Bronchial epithelial cell (primary cell): Measurements from ENCODE around the gene TBX4. TPM values are rescaled to one million over a fixed set of nuclear protein-coding genes. Genes with fewer than 3 reads are reported as not detected.

Source experiments
- DNase-seq: peaks from one replicate; pipeline ENCODE4 v3.0.0-alpha.2; 2010; ENCODE audit warnings: low read depth
- FAIRE-seq: peaks from 2 replicates; lab custom pipeline; 2011; peaks lifted over from hg19 to GRCh38; lab: Jason Lieb, UNC
- H3K27me3 ChIP-seq: 2 replicates; pipeline ENCODE4 v1.5.1; 2011; ENCODE audit warnings: low read length; ENCODE audit not compliant: control insufficient read depth, insufficient read depth
- H3K36me3 ChIP-seq: 2 replicates; pipeline ENCODE4 v1.5.1; 2011; ENCODE audit warnings: low read length; ENCODE audit not compliant: control insufficient read depth, insufficient read depth
- H3K4me3 ChIP-seq: 2 replicates; pipeline ENCODE4 v1.5.1; 2011; ENCODE audit warnings: mild to moderate bottlenecking, low read depth, low read length, control low read depth
- total RNA-seq: library from RNA; depleted of rRNA; stranded (reverse); fragments of >200 nt; gene quantifications from 2 replicates; pipeline ENCODE4 v1.2.1, GENCODE V29; 2014
- TF ChIP-seq, protein P1 (sequence below): IDR thresholded peaks from 2 replicates; pipeline ENCODE4 v1.5.1; 2011; ENCODE audit warnings: mild to moderate bottlenecking, moderate library complexity, low read length, control low read depth, inconsistent platforms; ENCODE audit not compliant: insufficient read depth, severe bottlenecking

Gene TBX4
- total RNA-seq, 1 donor from 2014 or later = not detected

DNA sequence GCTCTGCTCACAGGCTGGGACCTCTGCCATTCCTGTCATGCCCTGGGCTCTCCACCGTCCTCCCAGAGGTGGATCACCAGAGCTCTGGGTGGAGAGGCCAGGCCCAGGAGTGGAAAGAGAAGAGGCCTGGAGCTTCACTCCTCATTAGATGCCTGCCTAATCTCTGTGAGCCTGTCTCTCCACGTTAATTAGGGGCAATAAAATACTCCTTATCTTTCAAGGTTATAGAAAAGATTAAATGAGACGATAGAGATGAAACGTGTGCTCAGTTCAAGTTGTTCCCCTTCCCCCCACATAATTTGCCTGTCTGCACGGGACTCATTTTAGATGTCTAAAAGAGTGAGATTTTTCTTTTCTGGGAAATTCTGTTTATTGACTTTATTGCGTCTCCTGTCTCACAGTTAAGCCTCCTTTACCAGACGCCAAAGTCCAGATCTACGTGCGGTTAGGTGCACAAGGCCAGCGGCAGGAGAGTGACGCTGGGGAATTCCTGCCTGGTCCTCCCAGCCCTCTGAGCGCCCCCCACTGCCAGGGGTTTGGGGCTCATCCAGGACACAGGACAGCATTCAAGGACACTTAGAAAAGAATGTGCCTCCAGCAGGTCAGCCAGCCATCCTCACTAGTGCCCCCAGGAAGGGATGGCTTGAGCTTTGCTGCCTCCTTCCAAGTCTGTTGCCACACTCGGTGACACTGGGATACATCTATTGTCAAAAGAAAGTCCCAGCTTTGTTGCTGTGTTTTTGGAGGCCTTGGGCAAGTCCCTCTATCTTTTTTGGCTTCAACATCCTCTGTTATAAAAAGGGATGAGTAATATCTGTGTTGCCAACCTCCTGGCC lies 42.3 kb downstream of the TBX4 start:
- no peak for DNase-seq
- H3K4me3 ChIP-seq = no peak overlapping the region
- H3K27me3 ChIP-seq = no peaks in the 10 kb centered on the region
- no peak for FAIRE-seq
- TF ChIP-seq, protein P1, sequence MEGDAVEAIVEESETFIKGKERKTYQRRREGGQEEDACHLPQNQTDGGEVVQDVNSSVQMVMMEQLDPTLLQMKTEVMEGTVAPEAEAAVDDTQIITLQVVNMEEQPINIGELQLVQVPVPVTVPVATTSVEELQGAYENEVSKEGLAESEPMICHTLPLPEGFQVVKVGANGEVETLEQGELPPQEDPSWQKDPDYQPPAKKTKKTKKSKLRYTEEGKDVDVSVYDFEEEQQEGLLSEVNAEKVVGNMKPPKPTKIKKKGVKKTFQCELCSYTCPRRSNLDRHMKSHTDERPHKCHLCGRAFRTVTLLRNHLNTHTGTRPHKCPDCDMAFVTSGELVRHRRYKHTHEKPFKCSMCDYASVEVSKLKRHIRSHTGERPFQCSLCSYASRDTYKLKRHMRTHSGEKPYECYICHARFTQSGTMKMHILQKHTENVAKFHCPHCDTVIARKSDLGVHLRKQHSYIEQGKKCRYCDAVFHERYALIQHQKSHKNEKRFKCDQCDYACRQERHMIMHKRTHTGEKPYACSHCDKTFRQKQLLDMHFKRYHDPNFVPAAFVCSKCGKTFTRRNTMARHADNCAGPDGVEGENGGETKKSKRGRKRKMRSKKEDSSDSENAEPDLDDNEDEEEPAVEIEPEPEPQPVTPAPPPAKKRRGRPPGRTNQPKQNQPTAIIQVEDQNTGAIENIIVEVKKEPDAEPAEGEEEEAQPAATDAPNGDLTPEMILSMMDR = no peak
- H3K36me3 ChIP-seq = no peaks in the 10 kb centered on the region

DNA sequence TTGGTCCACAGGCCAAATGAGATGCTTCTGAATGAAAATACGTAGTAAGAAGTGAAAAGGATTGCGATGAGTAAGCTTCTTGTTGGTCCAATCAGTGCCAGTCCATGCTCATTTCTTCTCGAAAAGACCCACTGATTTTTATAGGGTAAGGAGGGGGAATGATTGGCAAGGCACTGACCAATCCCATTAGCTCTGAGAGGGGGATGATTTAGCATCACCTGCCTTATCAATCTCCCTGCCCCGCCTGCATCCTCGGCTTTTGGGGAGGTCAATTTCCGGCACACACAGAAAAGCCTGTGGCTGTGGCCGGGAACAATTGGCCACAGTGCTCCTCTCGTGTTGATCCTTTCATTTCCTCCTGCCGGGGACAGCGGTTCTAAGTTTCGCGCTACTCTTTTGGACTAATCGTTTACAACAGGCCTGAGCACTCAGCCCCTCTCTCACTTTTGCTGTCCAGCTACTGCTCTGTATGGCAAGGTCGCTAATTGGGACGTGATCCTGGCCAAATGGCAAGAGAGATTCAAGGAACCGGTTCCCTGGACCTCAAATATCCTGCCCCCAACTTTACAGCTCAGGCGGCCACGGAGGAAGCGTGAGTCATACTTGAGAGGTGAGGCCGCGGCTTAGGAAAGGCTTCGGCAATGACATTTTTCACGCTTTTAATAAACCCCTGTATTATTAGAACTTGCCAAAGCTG lies 43.1 kb downstream of the TBX4 start:
- Histone ChIP-seq H3K27me3 (no peaks in the 10 kb centered on the region), H3K4me3 (no peak overlapping the region), H3K36me3 (no peaks in the 10 kb centered on the region)
- DNase-seq (no peak), FAIRE-seq (no peak)
- TF ChIP-seq, protein P1 = no peak

DNA sequence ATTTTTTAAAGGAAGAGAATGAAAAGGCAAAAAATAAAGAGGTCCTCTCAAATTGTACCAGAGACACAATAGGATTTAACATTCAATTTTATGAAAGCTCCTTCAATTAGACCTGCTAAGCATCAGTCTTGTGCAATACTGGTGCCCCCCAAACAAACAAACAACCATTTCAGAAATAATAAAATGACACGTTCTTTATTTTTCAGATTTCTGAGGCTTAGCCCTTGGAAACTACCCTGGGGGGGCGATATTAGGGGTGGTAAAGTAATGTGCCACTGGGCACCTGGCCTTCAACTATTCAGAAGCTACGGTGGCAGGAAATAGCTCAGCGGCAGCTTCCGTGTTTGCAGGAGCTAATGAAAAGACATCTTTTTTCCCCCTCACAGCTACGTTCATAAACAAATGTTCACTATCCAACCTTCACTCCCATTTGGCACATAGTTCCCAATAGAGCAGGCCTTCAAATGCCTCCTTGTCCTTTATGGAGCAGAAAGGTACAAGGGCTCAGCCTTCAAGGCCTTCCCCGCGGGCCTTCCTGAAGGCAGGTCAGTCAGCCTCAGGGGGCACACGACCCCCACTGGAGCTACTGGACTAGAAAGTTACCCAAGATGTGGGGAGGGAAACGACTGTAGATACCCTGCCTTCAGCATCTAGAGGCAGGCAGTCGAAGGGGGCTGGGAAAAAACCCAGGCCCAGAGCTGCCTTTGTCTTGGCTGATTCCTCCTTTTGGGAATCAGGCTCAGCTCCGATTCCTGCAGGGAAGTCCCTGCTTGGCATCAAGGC lies 44.1 kb downstream of the TBX4 start:
- H3K4me3 ChIP-seq = no peak overlapping the region
- DNase-seq = no peak
- FAIRE-seq = no peak

DNA sequence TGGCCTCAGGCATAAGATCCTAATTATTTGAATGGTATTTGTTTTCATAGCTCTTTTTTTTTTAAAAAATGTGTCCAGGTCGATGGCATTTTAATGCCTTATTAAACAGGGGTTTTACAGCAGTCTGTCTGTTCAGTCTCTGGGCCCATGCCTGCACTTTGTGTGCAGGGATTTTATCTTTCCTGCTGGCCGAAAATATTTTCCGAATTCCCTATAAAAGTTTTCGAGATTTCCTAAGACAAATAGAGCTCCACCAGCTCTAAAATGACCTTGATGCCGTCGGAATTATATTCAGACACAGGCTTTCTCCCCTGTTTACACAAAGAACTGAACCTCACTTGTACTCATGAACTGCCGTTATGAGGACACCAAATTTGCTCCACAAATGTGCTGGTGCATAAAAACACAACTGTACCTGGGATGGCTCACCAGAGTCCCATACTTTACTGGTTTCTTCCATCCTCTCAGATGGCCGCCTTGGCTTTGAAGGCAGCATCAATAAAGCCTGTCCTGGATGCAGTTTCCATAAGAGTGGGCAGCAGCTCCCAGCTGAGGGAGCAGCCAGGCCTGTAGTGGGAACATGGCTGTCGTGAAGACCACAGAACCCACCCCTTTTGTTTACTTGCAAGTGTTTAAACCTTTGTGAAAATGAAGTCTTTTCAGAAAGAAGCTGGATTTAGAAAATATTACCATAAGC lies 44.9 kb downstream of the TBX4 start:
- Histone ChIP-seq H3K4me3 (no peak overlapping the region), H3K27me3 (no peaks in the 10 kb centered on the region), H3K36me3 (no peaks in the 10 kb centered on the region)
- DNase-seq (no peak), FAIRE-seq (no peak)
- TF ChIP-seq, protein P1 = no peak

More for the DNA sequence above, 44.1 kb downstream of the TBX4 start:
- Histone ChIP-seq H3K36me3 (no peaks in the 10 kb centered on the region), H3K27me3 (no peaks in the 10 kb centered on the region)
- TF ChIP-seq, protein P1 = no peak

DNA sequence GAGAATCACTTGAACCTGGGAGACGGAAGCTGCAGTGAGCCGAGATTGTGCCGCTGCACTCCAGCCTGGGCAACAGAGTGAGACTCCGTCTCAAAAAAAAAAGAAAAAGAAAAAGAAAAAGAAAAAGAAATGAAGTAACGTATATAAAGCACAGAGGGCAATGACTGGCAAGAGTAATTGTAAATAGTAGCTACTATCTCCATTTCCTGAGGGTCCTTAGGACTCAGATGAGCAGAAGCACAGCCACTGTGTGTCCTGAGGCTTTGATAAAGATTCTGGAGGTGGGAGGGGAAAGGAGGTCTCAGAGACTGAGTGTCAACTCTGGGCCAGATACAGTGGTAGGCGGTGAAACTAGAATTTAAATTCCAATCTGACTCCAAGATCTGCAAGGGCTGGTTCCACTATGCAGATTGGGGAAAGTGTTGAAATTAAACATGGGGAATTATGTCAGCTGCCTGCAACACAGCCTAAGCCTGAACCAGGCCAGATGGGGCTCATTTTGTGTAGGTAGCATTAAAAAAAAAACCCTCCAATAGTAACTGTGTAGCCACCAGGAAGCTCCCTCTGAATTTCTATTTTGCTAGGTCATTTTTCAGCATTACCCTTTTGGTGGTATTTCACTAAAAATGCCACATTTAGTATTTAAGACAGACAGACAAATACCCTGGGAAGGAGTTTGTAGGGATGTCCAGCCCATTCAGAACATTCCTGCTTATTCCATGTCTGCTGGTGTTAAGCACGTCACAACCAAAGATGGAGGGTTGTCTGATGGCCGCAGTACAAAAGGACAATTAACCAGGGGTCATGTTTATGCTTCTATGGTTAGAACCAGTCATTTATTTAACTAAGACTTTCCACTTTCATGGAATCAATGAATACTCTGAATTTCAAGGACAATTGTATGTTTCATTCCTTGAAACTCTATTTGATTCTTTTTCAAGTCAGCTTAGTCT lies 46.1 kb downstream of the TBX4 start:
- Histone ChIP-seq H3K4me3 (no peak overlapping the region), H3K27me3 (no peaks in the 10 kb centered on the region), H3K36me3 (no peaks in the 10 kb centered on the region)
- TF ChIP-seq, protein P1 = no peak
- DNase-seq = no peak
- no peak for FAIRE-seq
